ENCODE results near the gene MOBP.

- TF ChIP-seq CTCF (IDR thresholded peaks at IDR 0.05; ENCODE audit: low read depth, low read length) (no peak), EZH2phosphoT487 (IDR thresholded peaks at IDR 0.05; ENCODE audit: low read depth) (no peak)
Measured at GRCh38 chr3:39434574-39434973, 32.9 kb upstream of the MOBP start.

All from OCI-LY3 (cell line).